IMR-90 (cell line): ENCODE results near the gene MRE11. TPM values are rescaled to one million over a fixed set of nuclear protein-coding genes. Genes with fewer than 3 reads are reported as not detected.

Source experiments
- ATAC-seq: fragments of 200-7000 bp; cut with Tn5 transposase; 2 replicates; pipeline ENCODE4 v1.9.1; 2020; ENCODE audit warnings: low read depth, mild to moderate bottlenecking, moderate library complexity
- BruUV-seq: library from RNA; stranded (reverse); fragments of 400-500 nt; replicated peaks from 2 replicates; lab custom pipeline; 2021; lab: Mats Ljungman, UMichigan
- CTCF ChIA-PET: fragments of 300-600 bp; formaldehyde crosslinking; extraction: SDS; loops from one replicate; lab custom pipeline; 2021; ENCODE audit warnings: antibody characterized with exemption; lab: Yijun Ruan, JAX
- POLR2A ChIA-PET: fragments of 300-600 bp; sonication (Branson Sonifier 250); formaldehyde crosslinking; loops from one replicate; lab custom pipeline; 2022; ENCODE audit warnings: antibody characterized with exemption; ENCODE audit not compliant: unreplicated experiment; lab: Charles Lee
- DNase-seq: peaks from one replicate; pipeline ENCODE4 v3.0.0; 2013
- H2AFZ ChIP-seq: replicated peaks from 2 replicates; pipeline ENCODE3; 2013; ENCODE audit warnings: low read length, mild to moderate bottlenecking; ENCODE audit not compliant: poor library complexity
- H2AK5ac ChIP-seq: 2 replicates; pipeline ENCODE4 v1.6.1; 2013; ENCODE audit warnings: low read depth, low read length, inconsistent platforms
- H2AK9ac ChIP-seq: replicated peaks from 2 replicates; pipeline ENCODE3; 2013; ENCODE audit warnings: mild to moderate bottlenecking, low read depth, low read length, moderate library complexity; ENCODE audit not compliant: poor library complexity
- H2BK120ac ChIP-seq: 2 replicates; pipeline ENCODE4 v1.6.1; 2013; ENCODE audit warnings: low read depth, low read length, inconsistent platforms
- H2BK15ac ChIP-seq: 3 replicates; pipeline ENCODE4 v1.6.1; 2013; ENCODE audit warnings: low read depth, low read length, inconsistent platforms
- H2BK20ac ChIP-seq: 2 replicates; pipeline ENCODE4 v1.6.1; 2013; ENCODE audit warnings: low read depth, mild to moderate bottlenecking, inconsistent platforms, low read length, moderate library complexity
- H2BK5ac ChIP-seq: 2 replicates; pipeline ENCODE4 v1.6.1; 2013; ENCODE audit warnings: mild to moderate bottlenecking, low read depth, low read length, inconsistent platforms; ENCODE audit not compliant: poor library complexity, severe bottlenecking
- H3K14ac ChIP-seq: replicated peaks from 2 replicates; pipeline ENCODE4 v1.6.1; 2013; ENCODE audit warnings: low read depth, low read length, inconsistent platforms
- H3K18ac ChIP-seq: 2 replicates; pipeline ENCODE4 v1.6.1; 2013; ENCODE audit warnings: low read depth, low read length, control low read depth
- H3K23ac ChIP-seq: 2 replicates; pipeline ENCODE4 v1.6.1; 2013; ENCODE audit warnings: low read depth, low read length, inconsistent platforms
- H3K27ac ChIP-seq: 2 replicates; pipeline ENCODE4 v1.5.1; 2013; ENCODE audit warnings: mild to moderate bottlenecking, control low read depth, low read length; ENCODE audit not compliant: insufficient read depth
- H3K27me3 ChIP-seq: 2 replicates; pipeline ENCODE4 v1.6.1; 2013; ENCODE audit warnings: low read length; ENCODE audit not compliant: control insufficient read depth, insufficient read depth
- H3K36me3 ChIP-seq: 2 replicates; pipeline ENCODE4 v1.6.1; 2013; ENCODE audit warnings: low read length, mixed read lengths; ENCODE audit not compliant: control insufficient read depth, insufficient read depth
- H3K4ac ChIP-seq: 2 replicates; pipeline ENCODE4 v1.6.1; 2013; ENCODE audit warnings: low read depth, low read length, inconsistent platforms
- H3K4me1 ChIP-seq: 2 replicates; pipeline ENCODE4 v1.6.1; 2013; ENCODE audit warnings: low read length, mixed read lengths; ENCODE audit not compliant: control insufficient read depth, insufficient read depth
- H3K4me2 ChIP-seq: 2 replicates; pipeline ENCODE4 v1.6.1; 2013; ENCODE audit warnings: low read depth, mild to moderate bottlenecking, control low read depth, low read length, moderate library complexity
- H3K4me3 ChIP-seq: 2 replicates; pipeline ENCODE4 v1.5.1; 2013; ENCODE audit warnings: low read depth, mild to moderate bottlenecking, control low read depth, low read length, moderate library complexity; ENCODE audit not compliant: insufficient read depth
- H3K56ac ChIP-seq: 2 replicates; pipeline ENCODE4 v1.6.1; 2013; ENCODE audit warnings: low read length, inconsistent platforms; ENCODE audit not compliant: insufficient read depth; ENCODE audit errors: extremely low read depth
- H3K79me1 ChIP-seq, 2 experiments: 2 replicates each; pipeline ENCODE4 v1.6.1; 2013; ENCODE audit warnings: low read length in 2 of 2, inconsistent platforms in 1 of 2, low read depth in 1 of 2
- H3K9ac ChIP-seq: 2 replicates; pipeline ENCODE4 v1.6.1; 2013; ENCODE audit warnings: low read depth, low read length, control low read depth
- H3K9me1 ChIP-seq: 2 replicates; pipeline ENCODE4 v1.6.1; 2013; ENCODE audit warnings: low read length, inconsistent platforms; ENCODE audit not compliant: insufficient read depth
- H3K9me3 ChIP-seq: 2 replicates; pipeline ENCODE4 v1.6.1; 2013; ENCODE audit warnings: low read length; ENCODE audit not compliant: control insufficient read depth, insufficient read depth
- H4K20me1 ChIP-seq: 2 replicates; pipeline ENCODE4 v1.6.1; 2013; ENCODE audit warnings: low read length, inconsistent platforms; ENCODE audit not compliant: insufficient read depth
- H4K5ac ChIP-seq: 2 replicates; pipeline ENCODE4 v1.6.1; 2013; ENCODE audit warnings: mild to moderate bottlenecking, low read depth, low read length, control low read depth
- H4K8ac ChIP-seq, 2 experiments: 2 replicates each; pipeline ENCODE4 v1.6.1; 2013; ENCODE audit warnings: low read depth in 2 of 2, low read length in 2 of 2, control low read depth in 1 of 2, inconsistent platforms in 1 of 2
- H4K91ac ChIP-seq: 2 replicates; pipeline ENCODE4 v1.6.1; 2013; ENCODE audit warnings: low read depth, low read length, inconsistent platforms; ENCODE audit not compliant: insufficient read depth
- MAFK ChIP-seq: IDR thresholded peaks from 2 replicates; pipeline ENCODE4 v1.6.1; 2012; ENCODE audit warnings: low read depth, low read length, improper control_type of control experiment
- RCOR1 ChIP-seq: IDR thresholded peaks from 2 replicates; pipeline ENCODE4 v1.6.1; 2012; ENCODE audit warnings: mild to moderate bottlenecking, low read length, improper control_type of control experiment; ENCODE audit not compliant: insufficient replicate concordance
- WGBS, 2 experiments: methylation state at CpG; one replicate each; pipeline versions ENCODE4 v1.1.5 to v1.1.7; 2013; ENCODE audit warnings: missing lambda C conversion rate in 2 of 2; ENCODE audit not compliant: insufficient read length in 1 of 2; ENCODE audit errors: extremely low coverage in 2 of 2; 5-methylcytosine and 5-hydroxymethylcytosine counted together
- dilution Hi-C: fragments of 300-500 bp; cut with HindIII; formaldehyde crosslinking; loops from one replicate; pipeline ENCODE4 v1.14.3; 2018; ENCODE audit warnings: low sequenced_read_pairs; ENCODE audit not compliant: unreplicated experiment
- in situ Hi-C: fragments of 300-500 bp; cut with MboI; formaldehyde crosslinking; loops from 3 replicates; pipeline ENCODE4 v1.14.3; 2019; ENCODE audit warnings: low sequenced_read_pairs, inconsistent platforms, mixed read lengths
- intact Hi-C: fragments of 100-400 bp; cut with micrococcal nuclease; formaldehyde crosslinking; loops from 2 replicates; pipeline ENCODE4 v1.10.0; 2022
- polyA plus RNA-seq, 3 experiments: library from polyadenylated mRNA; depleted of rRNA; stranded (reverse); fragments of >200 nt; gene quantifications; 2 replicates each; pipeline ENCODE4 v1.2.3, GENCODE V29; 2012; ENCODE audit warnings: low replicate concordance in 1 of 3
- total RNA-seq: library from RNA; depleted of rRNA; stranded (reverse); fragments of >200 nt; gene quantifications from 2 replicates; pipeline ENCODE4 v1.2.3, GENCODE V29; 2012

MRE11 gene
- total and polyA plus RNA-seq, 2 of the 4 experiments (the other 2 are of a cell fraction) = 9.0 to 15.6 TPM

DNA sequence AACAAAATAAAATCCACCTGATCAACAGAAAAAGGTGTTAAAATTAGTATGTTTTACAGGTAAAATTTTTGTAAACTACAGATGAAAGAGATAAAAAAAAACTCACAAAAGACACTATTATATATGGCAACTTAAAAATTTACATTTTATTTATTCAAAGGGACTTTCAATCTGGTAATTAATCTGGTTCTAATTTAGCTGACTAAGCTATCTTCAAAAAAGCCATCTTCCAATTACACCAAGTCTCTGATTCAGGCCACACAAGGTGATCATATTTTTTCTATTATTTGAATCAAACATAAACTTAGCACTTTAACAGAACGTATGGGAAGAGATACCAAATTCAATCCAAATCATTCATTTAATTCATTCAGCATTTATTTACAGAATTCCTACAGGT is 7.6 kb downstream of the MRE11 start:
- Histone ChIP-seq H2BK120ac (no peak overlapping the region), H3K27ac (no peak overlapping the region), H2AK9ac (no peak overlapping the region), H4K20me1 (no peaks in the 10 kb centered on the region), H4K5ac (no peak overlapping the region), H3K23ac (no peak overlapping the region), H3K4ac (no peak overlapping the region), H3K14ac (no peak overlapping the region), H3K4me1 (no peaks in the 10 kb centered on the region), H2BK15ac (no peak overlapping the region), H3K4me3 (no peak overlapping the region), H3K36me3 (peaks cover 7% of the 10 kb centered on the region), H2AFZ (no peak overlapping the region), H2BK5ac (no peak overlapping the region), H3K18ac (no peak overlapping the region), H3K56ac (no peak overlapping the region), H3K9me3 (no peaks in the 10 kb centered on the region), H4K8ac (no peak overlapping the region), H4K91ac (no peak overlapping the region), H3K9me1 (no peaks in the 10 kb centered on the region), H3K79me1 (peaks cover 3 to 8% of the 10 kb centered on the region in 2 experiments; a peak in 3 of 4 replicates), H3K9ac (no peak overlapping the region), H2BK20ac (no peak overlapping the region), H3K27me3 (no peaks in the 10 kb centered on the region), H2AK5ac (no peak overlapping the region), H3K4me2 (no peak overlapping the region)
- POLR2A ChIA-PET = no interaction called here
- CTCF ChIA-PET = no interaction called here
- in situ Hi-C loops = no loop called here
- no CpG with 5 or more reads among the region's 1 CpG for WGBS, 2 experiments
- intact Hi-C loops = no loop called here
- no peak for ATAC-seq
- DNase-seq = no peak
- TF ChIP-seq MAFK (peak; percentile 93), RCOR1 (no peak)
- dilution Hi-C loops = no loop called here
- no TSS peak for BruUV-seq
